B cell (primary cell): ENCODE results near the gene GTPBP4.

Source experiments
- EZH2 ChIP-seq: IDR thresholded peaks from 2 replicates; pipeline ENCODE4 v1.6.1; 2012; ENCODE audit warnings: borderline replicate concordance, low read depth, mild to moderate bottlenecking, moderate library complexity, low read length; ENCODE audit not compliant: insufficient read depth, poor library complexity, severe bottlenecking
- TF ChIP-seq, protein P1 (sequence below): fragments of 200-600 bp; IDR thresholded peaks from one replicate; pipeline ENCODE4 v1.8.0; 2022; ENCODE audit warnings: antibody characterized with exemption, mild to moderate bottlenecking

GRCh38 chr10:958856-959255, 29.4 kb upstream of the GTPBP4 start:
- TF ChIP-seq, protein P1, sequence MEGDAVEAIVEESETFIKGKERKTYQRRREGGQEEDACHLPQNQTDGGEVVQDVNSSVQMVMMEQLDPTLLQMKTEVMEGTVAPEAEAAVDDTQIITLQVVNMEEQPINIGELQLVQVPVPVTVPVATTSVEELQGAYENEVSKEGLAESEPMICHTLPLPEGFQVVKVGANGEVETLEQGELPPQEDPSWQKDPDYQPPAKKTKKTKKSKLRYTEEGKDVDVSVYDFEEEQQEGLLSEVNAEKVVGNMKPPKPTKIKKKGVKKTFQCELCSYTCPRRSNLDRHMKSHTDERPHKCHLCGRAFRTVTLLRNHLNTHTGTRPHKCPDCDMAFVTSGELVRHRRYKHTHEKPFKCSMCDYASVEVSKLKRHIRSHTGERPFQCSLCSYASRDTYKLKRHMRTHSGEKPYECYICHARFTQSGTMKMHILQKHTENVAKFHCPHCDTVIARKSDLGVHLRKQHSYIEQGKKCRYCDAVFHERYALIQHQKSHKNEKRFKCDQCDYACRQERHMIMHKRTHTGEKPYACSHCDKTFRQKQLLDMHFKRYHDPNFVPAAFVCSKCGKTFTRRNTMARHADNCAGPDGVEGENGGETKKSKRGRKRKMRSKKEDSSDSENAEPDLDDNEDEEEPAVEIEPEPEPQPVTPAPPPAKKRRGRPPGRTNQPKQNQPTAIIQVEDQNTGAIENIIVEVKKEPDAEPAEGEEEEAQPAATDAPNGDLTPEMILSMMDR: no peak
- no peak for TF ChIP-seq EZH2
